GM18498 (cell line): Measurements from ENCODE around the gene C1QTNF12.
"Not testable (repeated sequence)": the region's sequence is repeated elsewhere in the genome, so short reads cannot be mapped to it uniquely, and the experiment has no call there.

ENCODE experiments used
- ATAC-seq: cut with Tn5 transposase; IDR thresholded peaks from one replicate; pipeline ENCODE4 v1.9.1; 2021; ENCODE audit warnings: mild to moderate bottlenecking, moderate library complexity; ENCODE audit not compliant: unreplicated experiment

Gene C1QTNF12

DNA sequence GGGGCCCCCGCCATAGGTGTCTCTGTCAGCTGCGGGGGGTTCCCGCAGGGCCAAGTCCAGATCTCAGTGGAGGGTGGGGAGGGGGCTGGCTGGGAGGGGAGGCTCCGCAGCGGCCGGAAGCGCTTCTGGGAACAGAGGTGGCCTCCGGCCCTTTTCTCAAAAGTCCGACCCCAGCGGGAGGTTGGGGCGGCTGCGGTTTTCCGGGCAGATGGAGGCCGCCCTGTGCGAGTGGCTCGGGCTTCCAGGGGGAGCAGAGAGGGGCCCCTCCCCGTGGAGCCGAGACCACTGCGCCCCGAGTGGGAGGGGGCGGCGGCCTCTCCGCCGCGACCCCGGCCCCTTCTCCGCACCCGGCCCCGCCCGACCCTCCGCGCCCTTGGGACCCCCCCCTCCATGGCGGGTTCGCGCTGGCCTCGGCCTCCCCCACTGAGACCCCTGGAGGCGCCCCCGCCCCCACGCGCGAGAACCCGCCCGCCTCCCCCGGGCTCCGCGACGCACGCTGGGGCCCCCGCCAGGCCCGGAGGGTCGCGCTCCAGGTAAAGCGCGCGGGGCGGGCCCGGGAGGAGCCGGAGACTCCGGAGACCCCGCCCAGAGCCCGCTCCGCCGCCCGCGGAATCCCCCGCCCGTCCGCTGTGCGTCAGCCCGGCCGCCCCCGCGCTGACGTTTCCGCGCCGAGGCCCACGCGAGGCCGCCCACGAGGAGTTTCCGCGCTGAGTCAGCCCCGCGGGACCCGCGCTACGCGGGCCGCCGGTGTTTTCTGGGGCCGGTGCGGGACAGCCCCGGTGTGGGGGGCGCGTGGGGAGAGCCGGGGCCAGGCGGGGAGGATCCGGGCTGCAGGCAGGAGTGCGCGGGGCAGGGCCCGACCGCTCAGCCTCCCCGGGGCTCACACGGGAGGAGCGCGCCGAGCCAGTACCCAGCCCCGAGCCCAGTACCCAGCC is 45.4 kb downstream of the C1QTNF12 start:
- ATAC-seq: peak; percentile 45

DNA sequence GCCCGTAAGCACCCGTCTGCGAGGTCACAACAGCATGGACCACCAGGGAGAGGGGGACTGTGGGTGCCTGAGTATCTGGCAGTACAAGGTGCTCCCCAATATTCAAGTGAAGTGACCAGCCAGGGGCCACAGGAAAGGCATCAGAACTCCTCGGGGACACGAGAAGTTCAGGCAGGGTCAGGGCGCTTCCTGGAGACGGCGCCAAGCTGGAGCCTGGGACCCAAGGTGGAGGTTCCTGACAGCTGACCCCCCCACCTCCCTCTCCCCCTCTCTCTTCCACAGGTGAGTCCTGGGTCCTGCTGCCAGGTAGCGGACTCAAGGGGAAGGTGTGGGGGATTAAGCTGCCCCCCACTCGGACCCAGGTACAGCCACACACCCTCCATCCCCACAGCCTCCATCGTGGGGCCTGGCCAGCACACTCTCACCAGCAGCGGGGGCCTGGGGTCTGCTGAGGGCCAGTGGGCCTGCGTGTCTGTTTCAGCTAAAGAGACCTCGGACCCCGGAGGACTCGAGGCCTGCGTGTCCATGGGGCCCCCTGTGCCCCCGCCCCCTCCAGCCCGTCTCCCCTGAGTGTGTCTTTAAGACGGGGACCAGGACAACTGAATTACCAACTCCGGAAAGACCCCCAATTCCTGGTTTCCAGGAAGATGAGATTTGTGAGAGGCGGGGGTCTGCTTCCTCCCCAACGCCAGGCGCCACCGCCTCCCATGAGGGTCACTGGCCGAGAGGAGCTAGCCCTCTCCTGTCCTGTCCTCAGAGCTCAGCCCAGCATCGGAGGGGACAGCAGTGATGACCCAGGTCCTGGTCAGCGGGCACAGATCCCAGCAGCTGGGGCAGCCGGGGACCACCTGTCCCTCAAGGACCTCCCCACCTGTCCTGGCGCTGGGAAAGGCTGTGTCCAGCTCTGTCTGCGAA is 46.3 kb downstream of the C1QTNF12 start:
- no peak for ATAC-seq

DNA sequence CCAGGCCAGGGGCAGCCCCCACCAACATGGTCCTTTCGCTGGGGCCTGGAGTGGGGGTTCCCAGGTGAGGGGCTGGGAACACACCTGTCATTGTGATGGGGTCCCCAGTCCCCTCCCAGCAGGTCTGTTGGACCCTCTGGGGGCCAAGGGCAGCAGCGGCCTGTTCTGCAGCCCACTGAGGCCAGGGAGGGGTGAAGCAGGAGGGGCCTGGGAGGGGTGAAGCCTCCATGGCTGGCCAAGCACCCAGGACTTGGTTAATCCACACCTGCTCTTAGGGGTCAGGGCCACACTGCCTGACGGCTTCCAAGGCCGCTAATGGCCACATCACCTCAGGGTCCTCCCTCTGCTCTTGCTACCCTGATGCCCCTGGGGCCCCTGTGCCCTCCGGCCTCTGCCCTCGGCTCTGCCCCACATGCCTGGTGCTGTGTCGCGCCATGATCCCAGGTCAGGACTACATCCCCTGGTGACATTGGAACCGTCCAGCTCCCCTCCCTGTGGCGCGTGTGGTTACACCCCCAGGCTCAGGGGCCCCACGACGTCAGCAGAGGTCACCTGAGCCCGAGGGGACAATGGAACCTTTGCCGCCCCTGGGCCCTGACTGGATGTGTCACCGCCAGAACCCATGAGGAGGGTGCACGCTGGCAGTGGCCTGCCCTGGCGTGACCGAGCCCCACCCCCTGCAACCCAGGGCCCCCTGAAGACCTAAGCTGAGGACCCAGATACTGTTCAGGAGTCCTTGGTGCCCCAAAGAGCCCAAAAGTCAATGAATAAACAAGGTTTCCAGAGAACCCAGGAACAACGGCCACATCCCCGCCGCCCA is 47.2 kb downstream of the C1QTNF12 start:
- ATAC-seq: no peak

DNA sequence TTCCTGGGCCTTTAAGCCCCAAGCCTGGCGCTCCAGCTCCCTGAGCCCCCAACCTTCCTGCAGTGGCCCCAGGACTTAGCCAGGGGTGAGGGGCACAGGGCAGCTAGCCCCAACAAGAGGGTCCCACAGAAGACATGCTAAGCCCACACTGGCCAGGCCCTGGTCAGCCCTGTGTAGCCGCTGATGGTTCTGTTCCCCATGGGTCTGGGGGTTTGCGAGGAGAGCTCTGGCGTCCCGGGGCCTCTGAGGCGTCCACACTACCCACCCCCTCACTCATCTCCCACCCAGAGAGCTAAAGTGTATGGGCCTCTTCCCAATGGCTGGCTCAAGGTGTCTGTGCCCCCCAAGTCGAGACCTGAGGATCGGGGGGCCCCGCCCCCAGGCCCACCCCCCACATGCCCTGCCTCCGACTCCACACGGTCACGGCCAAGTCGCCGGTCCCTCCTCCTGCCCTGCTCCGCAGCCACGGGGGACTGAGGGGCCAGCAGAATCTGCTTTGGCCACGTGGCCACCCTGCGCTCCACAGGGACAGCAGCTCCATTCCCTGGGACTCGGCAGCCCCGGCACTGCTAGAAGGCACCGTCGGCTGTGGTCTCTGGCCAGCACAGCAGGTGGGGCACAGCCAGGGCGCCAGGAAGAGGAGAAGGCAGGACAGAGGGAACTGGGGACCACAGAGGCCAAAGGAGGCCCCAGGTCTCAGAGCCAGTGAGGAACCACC is 47.9 kb downstream of the C1QTNF12 start:
- ATAC-seq: no peak

DNA sequence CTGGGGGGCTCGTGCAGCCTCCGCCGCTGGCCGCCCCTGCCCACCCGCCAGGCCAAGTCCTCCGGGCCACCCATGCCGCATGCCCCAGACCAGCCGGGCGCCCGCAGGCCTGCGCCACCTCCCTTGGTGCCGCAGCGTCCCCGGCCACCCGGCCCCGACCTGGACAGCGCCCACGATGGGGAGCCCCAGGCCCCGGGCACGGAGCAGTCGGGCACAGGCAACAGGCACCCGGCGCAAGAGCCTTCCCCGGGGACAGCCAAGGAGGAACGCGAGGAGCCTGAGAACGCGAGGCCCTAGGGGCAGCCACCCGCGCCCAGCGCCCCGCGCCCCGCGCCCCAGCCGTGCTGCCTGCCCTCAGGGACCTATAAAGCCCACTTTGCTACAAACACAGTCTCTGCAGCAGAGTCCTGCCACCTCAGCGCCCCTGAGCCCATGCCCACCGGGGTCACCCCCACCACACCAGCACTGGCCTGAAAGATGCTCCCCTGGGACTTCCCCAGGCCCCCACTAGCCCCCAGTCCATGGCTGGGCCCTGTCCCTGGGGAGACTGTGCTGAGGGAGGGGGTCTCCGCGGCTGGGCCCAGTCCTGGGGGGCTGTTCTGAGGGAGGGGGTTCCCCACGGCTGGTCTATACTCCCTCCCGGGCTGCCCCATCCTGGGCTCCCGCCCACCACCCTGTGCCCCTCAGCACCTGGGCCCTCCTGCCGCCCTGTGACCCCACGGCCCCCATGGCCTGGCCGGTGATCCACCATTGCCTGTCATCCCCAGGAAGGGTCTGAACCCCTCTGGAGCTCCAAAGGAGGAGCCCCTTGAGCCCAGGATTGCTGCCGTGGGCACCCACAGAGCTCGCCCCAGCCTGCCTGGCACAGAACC is 48.7 kb downstream of the C1QTNF12 start:
- ATAC-seq: no peak

DNA sequence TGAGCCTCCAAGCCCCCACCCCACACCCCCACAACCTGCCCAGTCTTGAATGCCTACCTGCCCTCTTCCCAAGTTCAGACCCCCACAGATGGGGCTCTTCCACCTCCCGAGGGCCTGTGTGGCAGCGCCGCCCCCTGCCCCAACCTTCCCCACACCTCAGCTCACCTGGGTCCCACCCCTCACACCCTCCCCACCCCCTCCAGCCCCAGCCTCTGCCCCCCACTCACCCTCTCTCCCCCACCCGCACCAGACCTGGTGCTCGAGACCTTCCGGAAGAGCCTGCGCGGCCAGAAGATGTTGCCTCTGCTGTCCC is 49.4 kb downstream of the C1QTNF12 start:
- no peak for ATAC-seq

DNA sequence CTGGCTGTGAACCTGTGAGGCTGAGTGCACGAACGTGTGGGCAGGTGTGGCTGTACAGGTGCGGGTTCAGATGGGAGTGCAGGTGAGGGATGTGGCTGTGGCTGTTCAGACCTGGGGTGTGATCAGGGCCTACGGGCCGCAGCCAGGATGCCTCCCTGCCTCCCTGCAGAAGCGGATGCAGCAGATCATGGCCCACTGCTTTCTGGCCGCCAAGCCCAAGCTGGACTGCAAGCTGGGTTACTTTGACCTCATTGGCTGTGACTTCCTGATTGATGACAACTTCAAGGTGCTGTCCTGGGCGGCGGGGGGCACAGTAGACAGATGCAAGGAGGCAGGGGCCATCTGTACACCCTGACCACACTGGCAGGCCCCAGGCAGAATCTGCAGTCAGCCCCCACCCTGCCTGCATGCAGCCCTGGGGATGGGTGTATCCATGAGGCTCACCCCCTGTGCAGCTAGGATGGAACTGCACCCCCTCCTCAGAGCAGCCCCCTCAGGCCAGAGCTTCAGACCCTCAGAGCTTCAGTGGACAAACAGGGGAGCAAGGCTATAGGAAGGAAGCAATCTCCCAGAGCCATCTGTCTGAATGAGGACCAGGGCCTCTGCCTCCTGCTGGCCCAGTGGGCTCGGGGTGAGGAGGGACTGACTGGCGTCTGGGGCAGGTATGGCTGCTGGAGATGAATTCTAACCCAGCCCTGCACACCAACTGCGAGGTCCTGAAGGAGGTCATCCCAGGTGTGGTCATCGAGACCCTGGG is 49.9 kb downstream of the C1QTNF12 start:
- ATAC-seq: no peak

DNA sequence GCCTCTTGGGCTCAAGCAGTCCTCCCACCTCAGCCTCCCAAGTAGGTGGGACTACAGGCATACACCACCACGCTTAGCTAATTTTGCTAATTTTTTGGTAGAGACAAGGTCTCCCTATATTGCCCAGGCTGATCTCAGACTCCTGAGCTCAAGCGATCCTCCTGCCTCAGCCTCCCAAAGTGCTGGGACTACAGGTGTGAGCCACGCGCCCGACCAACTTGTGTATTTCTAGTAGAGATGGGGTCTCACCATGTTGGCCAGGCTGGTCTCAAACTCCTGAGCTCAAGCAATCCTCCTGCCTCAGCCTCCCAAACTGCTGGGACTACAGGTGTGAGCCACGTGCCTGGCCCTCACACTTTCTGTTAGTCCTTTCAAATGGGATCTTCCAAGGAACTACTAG is 50.8 kb downstream of the C1QTNF12 start:
- ATAC-seq: not testable (repeated sequence)

DNA sequence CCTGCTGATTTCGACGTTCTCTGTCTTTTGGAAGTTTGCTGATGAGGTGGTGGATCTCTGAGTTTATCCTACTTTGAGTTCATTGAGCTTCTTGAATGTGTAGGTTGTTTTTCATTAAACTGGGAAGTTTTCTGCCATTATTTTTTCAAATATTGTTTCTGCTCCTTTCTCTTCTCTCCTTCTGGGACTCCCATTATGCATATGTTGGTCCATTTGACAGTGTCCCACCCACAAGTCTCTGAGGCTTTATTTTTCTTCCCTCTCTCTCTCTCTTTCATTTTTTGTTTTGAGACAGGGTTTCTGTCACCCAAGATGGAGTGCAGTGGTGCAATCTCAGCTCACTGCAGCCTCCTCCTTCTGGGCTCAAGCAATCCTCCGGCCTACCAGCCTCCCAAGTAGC is 51.8 kb downstream of the C1QTNF12 start:
- no peak for ATAC-seq
